ENCODE data around the gene CPED1. TPM values are rescaled to one million over a fixed set of nuclear protein-coding genes. Genes with fewer than 3 reads are reported as not detected.

The CPED1 gene
- total RNA-seq, 4 donors from 2014 or later: 1.9 to 4.4 (median 3.7) TPM

DNA sequence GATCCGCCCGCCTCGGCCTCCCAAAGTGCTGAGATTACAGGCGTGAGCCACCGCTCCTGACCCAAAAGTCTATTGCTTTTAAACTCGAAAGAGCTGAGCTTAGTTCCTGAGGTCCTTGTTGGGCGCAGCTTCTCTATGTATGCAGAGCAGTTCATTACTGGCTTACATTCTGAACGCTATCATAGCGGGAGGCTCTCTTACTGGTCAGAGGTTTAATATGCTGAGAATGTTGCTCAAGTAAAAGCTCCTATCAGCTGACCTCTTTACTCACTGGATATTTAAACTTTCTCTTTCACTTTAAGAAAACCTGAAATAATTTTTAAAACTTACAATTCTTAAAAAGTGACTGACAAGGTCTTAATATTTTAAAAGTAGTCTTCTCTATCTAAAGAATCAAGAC is 179.5 kb downstream of the CPED1 start:
- no peak for DNase-seq (ENCODE audit: low spot score in 2 of 2)
- no peak overlapping the region for H3K4me3 ChIP-seq (ENCODE audit: low read depth, poor library complexity, severe bottlenecking)
- TF ChIP-seq CTCF (IDR thresholded peaks at IDR 0.05) (no peak), POLR2A (IDR thresholded peaks at IDR 0.05) (no peak)
- 95 to 96% methylated on average over 9 of the region's 9 CpGs for WGBS, 2 donors
- intact Hi-C loops (cut with DNase I; ENCODE audit: low total_unique reads): no loop called here

DNA sequence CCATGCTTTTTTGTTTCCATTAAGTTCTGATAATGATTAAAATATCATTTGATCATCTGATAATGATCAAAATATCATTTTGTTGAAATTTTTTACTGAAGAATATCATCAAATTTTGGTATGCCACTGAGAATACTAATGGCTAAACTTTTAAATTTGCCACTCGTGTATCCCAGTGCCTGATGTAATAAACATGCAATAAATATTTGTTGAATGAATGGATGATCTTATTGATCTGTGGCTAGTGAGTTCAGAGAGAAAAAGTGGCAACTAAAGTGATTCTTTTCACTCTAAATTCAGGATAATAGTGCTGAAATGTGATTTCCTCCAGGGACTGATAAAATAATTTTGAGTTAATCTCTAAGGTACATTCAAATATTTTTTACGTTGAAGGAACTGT is 181.0 kb downstream of the CPED1 start:
- intact Hi-C loops (cut with DNase I; ENCODE audit: low total_unique reads): no loop called here
- WGBS, 2 donors: 82 to 83% methylated on average over 2 of the region's 2 CpGs
- H3K4me3 ChIP-seq (ENCODE audit: low read depth, poor library complexity, severe bottlenecking): no peak overlapping the region
- TF ChIP-seq CTCF (IDR thresholded peaks at IDR 0.05) (no peak), POLR2A (IDR thresholded peaks at IDR 0.05) (no peak)
- DNase-seq (ENCODE audit: low spot score in 2 of 2): no peak

DNA sequence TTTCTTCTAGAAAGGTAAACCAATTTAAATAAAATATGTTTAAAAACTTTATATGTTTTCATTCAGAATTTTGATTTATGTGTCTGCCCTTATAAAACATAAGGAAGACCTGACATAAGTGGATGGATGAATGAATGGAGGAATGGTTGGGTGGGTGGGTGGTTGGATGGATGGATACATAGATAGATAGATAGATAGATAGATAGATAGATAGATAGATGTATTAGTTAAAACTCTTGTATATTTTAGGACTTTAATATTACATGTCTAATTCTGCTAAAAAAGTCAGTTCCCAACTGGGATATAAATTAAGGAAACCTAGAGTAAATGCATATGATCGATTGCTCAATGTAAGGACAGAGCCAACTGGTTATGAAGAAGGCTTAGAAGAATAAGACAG is 184.0 kb downstream of the CPED1 start:
- WGBS, 2 donors: 83% methylated on average over 1 of the region's 1 CpG
- TF ChIP-seq CTCF (IDR thresholded peaks at IDR 0.05) (no peak), POLR2A (IDR thresholded peaks at IDR 0.05) (no peak)
- intact Hi-C loops (cut with DNase I; ENCODE audit: low total_unique reads): no loop called here
- DNase-seq (ENCODE audit: low spot score in 2 of 2): no peak
- H3K4me3 ChIP-seq (ENCODE audit: low read depth, poor library complexity, severe bottlenecking): no peak overlapping the region

DNA sequence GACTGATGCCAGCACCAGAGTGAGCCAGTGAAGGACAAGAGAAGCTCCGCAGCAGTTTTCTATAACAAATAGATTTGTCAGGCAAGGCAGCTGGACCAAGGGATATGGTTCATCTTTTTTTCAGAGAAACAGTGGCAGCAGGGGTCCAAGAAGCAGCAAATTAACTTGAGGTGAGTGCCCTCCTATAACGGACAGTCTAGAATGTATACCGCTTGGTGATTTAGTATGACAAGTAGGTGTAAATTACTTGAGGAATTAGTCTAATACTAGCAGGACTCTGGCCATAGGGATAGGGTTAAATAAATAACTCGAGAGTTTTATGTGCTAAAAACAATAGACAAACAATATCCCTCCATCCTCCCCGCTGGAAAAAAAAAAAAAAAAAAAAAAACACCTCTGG is 187.3 kb downstream of the CPED1 start:
- TF ChIP-seq CTCF (IDR thresholded peaks at IDR 0.05) (no peak), POLR2A (IDR thresholded peaks at IDR 0.05) (no peak)
- 74 to 78% methylated on average over 5 of the region's 5 CpGs for WGBS, 2 donors
- no peak overlapping the region for H3K4me3 ChIP-seq (ENCODE audit: low read depth, poor library complexity, severe bottlenecking)
- intact Hi-C loops (cut with DNase I; ENCODE audit: low total_unique reads): no loop called here
- DNase-seq (ENCODE audit: low spot score in 2 of 2): no peak

DNA sequence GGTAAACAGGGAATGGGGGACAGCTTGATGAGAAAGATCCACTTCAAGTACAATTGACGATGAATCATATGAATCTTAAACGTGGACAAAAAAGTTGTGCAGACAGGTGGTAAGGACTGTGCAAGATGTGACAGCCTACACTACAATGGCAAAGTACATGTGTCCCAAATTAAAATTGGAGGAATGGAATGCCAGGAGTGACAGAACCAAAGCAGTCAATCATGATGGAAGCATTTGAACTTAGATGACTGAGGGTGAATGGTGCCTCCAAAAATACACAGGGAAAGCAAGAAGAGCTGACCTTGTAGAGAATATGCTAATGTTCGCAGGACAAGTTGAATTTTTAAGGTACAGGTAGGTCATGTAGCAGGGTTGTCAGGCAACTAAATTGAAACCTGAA is 189.9 kb downstream of the CPED1 start:
- no peak overlapping the region for H3K4me3 ChIP-seq (ENCODE audit: low read depth, poor library complexity, severe bottlenecking)
- WGBS, 2 donors: 82 to 89% methylated on average over 3 of the region's 3 CpGs
- no peak for TF ChIP-seq POLR2A (IDR thresholded peaks at IDR 0.05)
- DNase-seq (ENCODE audit: low spot score in 2 of 2): no peak
- intact Hi-C loops (cut with DNase I; ENCODE audit: low total_unique reads): no loop called here

DNA sequence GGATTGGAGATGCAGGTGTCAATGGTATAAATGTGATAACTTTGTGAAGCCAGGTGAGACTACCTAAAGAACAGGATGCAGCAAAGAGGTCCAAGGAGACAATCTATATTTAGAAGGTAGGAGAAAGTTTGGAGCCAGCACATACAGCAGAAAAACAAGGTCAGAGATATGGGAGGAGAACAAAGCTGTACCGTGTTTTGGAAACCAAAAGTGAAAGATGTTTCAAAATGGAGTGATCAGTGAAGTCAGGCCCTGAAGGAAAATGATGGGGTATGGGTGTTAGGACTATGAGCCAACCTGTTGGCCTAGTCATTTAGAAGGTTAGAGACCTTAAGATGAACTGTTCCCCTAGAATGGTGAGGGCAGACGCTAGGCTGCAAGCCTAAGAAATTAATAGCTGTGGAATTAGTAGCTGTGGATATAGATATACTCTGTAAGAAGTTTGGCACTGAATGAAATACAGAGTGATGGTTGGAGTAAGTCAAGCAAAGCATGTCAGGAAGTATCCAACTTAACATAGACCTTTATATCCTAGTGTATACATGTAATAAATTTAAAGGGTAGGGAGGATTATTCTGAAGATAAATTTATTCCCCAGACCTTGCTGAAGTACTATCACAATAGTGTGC is 190.5 kb downstream of the CPED1 start:
- WGBS, 2 donors: 62 to 73% methylated on average over 2 of the region's 2 CpGs
- no peak overlapping the region for H3K4me3 ChIP-seq (ENCODE audit: low read depth, poor library complexity, severe bottlenecking)
- TF ChIP-seq POLR2A (IDR thresholded peaks at IDR 0.05): no peak
- TF ChIP-seq CTCF (IDR thresholded peaks at IDR 0.05): no peak
- DNase-seq (ENCODE audit: low spot score in 2 of 2): no peak
- intact Hi-C loops (cut with DNase I; ENCODE audit: low total_unique reads): no loop called here
